Hematopoietic multipotent progenitor cell treated with erythropoietin and hydrocortisone succinate and interleukin-3 and kit ligand, for 17 days (in vitro differentiated cells): ENCODE measurements around the gene HCFC1.
A peak's percentile ranks its signal among the peaks of the same experiment; 100 is the strongest.

ENCODE experiments used
- DNase-seq: peaks from one replicate; pipeline ENCODE4 v3.0.0-alpha.2; 2015; ENCODE audit warnings: low spot score

The HCFC1 gene

DNA sequence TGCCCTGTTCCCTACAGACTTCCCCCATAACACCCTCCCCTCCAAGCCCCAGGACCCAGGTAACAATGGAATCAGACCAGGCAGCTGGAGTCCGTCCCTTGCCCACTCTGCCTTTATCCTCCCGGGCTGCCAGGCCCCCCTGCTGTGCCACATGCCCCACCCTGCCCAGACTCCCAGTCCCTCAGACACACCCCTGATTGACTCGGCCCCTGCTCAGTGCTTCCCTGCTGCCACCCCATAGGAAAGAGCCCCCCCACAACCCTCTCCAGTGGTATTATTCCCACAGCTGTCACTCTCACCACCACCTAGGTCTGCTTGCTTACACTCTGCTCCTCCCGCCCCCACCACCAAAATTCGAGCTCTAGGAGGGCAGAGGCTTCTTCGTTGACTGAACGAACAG is 32.0 kb downstream of the HCFC1 start:
- no peak for DNase-seq

DNA sequence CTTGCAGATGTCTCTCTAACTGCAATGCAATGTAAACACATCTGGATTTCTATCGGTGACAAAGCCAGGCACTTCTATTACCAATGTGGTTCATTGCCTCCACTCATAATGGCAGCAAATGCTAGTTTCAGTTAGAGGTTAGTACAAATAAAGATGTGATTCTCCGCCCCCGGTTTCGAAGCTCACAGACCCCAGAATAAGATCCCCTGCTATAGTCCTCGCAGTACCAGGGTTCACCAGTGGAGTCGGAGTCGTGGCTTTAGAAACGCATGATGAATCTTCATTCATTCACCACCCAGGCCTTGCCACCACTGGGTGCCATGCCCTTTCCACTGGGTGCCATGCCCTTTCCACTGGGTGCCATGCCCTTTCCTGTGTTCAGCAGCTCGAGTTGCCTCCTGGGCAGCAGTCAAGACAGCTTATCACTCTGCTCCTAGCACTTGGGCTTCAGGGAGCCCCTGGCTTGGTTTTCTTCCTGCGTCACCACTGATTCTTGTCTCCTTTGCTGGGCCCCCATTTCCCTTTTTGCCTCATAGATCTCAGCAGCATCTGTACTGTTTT is 33.3 kb downstream of the HCFC1 start:
- DNase-seq: no peak

DNA sequence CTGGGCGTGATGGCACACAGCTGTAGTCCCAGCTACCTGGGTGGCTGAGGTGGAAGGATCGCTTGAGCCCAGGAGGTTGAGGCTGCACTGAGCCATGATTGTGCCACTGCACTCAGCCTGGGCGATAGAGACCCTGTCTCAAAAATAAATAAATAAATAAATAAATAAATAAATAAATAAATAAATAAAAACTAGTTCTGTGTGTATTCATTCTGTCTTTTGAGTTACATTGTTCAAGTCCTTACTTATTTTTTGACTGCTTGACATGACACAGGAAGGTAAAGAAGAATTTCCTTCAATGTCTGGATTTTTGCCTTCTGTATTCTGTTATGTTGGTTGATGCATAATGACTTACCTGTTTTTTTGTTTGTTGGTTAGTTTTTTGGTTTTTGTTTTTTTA is 34.6 kb downstream of the HCFC1 start:
- DNase-seq: no peak

DNA sequence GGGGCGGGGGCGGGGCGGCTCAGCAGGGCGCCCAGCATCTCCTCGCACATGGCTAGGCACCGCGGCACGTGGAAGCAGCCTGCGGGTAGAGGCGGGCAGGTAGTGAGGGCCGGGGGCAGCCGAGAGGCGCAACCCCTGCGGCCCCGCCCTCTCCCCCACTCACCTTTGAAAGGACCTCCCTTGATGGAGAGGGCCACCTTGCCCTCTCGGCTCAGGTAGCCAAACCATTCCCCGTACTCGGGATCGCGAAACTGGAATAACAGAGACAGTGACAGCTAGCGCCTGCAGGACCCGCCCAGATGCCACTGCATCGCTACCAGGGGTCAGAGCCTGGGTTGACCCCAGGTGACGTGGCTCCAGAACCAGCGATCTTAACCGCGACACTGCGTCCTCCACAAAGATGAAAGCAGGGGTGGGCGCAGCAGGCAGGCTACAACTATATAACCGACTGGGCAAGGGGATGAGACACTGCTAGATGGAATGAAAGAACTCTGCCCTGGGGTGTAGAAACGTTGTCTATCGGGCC is 36.2 kb downstream of the HCFC1 start:
- DNase-seq: no peak

DNA sequence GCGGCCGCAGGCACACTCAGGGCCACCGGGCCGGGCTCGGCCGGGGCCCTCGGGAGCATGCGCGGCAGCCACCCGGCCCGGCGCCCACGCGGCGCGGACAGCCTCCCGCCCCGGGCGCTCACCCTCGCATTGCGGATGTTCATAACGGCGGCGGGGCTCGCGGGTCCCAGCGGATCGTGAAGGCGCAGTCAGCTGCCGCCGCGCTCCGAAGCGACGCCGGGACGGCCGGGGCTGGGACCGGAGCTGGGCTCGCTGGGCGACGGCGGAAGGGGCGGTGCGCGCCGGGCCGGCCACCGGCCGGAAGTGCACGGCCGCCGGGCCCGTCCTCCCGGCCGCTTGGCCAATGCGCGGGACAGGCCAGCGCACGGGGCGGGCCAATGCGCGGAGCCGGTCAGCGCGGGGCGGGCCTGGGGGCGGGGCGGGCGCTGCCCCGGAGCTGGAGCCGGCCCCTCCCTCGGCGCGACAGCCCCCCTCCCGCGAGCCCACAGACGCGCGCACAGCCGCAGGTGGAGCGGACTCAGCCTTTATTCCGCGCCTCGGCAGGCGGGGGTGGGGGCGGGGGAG is 36.8 kb downstream of the HCFC1 start, which contains the start of gene NAA10:
NAA10 (minus strand) TSS at position 276 of the 564 bp plus-strand sequence; CDS start at position 143, 133 bp downstream.
- peak; percentile 73 for DNase-seq

DNA sequence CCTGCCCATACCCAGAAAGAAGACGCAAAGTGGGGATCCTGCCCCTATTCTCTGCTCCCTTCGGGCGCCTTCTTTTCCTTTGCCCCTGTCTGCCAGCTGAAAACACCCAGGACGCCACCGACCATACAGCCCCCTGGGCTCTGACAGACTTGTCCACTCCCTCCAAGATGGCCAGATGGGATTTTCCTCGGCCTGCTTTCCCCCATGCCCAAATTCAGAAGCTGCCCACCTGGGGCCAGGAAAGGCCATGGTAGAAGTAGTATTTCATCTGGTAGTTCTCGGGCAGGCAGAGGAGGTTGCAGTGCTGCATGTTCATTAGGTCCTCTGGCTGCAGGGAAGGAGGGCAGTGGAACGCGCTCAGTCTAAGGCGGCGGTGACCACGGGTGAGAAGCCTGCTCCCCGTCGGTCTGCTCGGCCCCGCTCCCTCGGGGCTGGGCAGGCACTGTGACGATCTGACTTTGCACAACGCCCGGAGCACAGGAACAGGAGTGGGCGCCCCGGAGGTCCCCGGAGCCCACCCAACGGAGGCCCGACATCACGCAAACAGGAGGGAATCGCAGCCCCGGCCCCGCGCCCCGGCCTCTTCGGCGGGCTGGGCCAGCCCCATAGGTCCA is 37.4 kb downstream of the HCFC1 start:
- no peak for DNase-seq

DNA sequence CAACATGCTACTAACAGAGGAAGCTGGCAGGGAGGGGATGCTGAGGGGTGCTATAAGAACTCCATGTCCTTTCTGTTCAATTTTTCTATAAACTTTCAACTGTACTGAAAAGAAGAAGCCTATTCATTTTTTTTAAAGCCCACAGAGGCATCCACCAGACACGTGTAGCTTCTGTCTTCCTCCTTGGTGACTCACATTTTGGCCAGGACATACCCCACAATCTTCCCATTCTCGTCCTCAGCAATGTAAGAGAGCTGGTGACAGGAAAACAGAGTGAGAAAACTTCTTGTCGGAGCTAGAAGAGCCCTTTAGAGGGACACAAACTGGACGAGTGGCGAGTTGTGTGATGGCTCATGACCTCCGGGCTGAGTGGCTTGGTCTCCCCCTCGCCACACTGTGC is 37.9 kb downstream of the HCFC1 start:
- DNase-seq: no peak

DNA sequence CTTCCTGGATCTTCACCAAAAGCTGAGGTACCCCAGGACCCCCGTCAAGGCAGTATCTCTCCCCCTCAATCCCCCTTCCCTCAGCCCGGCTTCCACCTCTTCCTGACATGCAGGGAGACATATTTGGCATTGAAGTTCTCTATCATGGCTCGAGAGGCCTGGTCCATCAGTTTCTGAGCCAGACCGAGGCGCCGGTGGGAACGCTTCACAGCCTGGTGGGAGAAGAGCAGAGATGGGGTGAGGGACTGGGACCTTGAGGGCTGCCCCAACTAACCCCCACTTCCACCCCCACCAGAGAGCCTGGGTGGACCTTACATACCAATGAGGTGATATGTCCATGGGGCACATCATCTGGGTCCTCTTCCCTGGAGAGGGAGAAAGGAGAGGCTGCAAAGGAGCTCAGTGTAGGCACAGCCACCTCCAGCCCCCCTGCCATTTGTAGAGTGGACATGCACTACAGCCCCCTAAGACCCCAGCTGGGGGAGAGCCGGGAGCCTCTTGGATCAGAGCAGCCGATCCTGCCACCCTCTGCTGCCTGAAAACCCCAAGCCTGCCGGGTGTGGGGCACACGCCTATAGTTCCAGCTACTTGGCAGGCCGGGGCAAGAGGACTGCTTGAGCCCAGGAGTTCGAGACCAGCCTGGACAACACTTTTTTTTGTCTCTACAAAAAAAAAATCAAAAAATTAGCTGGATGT is 39.2 kb downstream of the HCFC1 start:
- no peak for DNase-seq

DNA sequence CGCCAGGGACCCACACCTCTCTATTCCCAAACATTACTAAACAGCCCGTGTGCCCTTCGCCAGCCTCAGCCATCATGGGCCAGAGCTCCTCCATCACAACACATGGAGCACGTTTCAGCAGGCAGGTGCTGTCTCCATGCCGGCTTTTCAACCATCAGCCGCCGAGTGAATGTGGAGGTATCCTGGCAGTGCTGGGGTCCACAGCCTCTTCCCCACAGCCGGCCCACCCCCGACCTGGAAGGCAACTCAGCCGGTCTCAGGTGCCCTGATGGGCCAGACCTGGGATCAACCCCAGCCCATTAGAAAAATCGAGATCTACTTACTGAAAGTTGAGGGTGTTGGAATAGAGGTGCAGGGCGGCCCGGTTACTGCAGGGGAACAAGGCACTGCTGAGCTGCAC is 39.9 kb downstream of the HCFC1 start:
- no peak for DNase-seq

DNA sequence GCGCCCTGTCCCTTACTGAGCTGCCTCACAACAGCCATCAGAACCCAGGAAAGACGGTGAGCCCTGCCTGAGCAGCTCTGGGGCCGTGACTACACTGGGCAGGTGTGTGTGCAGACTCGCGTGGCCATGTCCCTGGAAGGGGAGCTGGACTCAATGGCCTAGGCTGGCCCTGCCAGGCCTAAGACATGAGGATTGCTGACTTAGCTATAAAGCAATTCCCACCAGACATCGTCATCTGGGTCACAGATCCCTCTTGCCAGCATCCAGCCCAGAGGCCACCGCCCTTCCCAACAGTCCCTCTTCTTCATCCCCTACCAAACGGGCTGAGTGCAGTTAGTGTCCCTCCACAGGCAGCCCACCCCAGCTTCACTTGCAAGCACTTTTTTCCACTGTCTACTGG is 40.5 kb downstream of the HCFC1 start:
- DNase-seq: no peak

DNA sequence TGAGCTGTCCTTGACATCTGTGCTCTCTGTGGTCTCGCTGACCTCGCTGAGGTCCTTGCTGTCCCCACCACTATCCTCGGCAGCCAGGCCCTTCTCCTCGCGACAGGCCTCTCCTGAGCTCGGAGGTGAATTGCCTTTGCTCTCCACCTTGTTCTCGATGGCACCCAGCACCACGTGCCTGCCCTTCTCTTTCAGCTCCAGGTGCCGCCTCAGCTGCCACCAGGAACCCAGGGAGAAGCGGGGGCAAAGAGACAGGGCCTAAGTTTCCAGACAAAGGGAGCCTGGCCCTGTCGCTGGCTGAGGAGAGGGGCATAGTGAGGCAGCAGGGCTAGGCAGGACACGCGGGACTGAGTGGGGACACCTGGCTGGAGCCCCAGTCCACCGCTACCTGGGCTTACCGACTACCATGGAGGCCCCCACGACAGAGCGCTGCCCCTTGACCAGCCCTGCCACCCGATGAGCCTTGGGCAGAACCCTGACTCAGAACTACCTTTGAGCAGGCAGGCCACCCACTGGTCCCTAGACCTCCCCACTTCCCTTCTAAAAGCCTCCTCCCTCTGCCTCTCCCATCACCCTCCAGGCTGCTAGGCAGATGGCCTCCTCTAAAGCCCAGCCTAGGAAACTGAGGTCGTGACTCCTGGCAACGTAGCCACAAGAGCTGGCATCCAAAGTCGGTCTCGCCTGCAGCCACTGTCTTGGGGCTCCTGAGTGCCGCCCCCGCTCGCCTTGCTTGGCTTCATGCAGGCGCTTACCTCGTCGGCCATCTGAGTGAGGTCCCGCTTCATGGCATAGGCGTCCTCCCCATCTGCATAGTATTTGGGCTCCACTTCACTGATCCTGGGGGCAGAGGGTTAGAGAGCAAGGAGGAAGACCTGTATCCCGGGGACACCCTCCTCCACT is 41.4 kb downstream of the HCFC1 start:
- no peak for DNase-seq

DNA sequence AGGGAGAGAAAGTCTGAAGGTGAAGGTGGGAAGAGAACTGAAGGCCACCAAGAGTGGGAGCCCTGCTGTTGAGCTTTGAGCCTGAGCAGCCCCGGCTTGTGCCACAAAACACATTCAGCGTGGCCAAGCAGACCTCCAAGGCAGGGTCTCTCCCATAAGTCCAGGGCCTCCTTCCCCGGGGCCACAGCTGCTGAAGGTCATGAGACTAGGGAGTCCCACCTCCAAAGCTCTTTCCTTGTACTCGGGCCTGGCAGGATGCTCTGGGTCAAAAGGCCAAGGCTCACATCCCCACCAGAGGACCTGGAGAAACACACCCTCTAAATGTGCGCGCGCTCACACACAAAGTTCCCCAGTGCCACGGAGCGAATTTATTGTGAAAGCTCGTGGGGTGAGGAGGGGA is 42.0 kb downstream of the HCFC1 start:
- no peak for DNase-seq

DNA sequence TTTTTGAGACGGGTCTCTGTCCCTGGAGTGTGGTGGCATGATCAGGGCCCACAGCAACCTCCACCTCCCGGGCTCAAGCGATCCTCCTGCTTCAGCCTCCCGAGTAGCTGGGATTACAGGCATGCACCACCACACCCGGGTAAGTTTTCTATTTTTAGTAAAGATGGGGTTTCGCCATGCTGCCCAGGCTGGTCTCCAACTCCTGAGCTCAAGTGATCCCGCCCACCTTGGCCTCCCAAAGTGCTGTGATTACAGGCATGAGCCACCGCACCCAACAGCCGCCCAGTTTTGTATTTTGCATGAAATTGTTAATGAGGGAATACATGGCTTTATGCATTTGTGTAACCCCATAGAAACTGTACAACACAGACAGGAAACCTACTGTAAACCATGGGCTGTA is 42.8 kb downstream of the HCFC1 start:
- DNase-seq: no peak

DNA sequence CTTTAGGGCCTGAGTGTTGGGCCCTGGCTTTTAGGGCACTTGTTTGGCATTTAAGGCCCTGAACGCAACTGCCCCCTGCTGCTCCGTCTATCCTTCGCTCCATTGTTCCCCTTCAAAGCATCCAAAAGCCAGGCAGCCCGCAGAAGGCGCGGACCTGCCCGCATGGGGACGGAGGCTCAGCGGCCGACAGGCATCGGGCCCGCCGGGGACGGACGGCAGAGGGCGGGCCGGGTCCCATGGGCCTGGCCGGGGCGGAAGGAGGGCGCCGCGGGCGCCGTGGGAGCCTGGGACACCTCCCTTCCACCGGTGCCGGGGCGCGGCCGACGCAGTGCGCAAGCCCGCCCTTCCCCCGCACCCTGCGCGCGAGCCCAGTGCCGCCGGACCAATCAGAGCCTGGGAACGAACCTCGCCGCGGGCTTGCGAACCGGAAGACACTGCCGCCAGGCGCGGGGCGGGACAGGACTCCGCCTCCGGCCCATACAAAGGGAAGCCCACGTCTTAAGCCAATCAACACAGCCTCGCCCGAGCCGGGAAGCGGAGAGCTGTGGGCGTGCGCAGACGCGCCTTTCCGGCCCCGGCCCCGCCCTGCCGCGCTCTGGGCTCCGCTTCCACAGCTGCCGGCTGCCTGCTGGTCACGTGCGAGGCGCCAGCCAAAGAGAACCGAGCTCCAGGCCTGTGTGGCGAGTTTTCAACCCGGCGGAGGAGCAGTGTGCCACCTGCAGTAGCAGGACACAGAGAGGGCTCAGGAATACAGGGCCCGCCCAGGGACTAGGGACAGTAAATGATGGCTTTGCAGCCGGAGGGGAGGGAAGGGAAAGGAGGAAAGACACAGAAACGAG is 43.5 kb downstream of the HCFC1 start:
- peak; percentile 95 for DNase-seq

DNA sequence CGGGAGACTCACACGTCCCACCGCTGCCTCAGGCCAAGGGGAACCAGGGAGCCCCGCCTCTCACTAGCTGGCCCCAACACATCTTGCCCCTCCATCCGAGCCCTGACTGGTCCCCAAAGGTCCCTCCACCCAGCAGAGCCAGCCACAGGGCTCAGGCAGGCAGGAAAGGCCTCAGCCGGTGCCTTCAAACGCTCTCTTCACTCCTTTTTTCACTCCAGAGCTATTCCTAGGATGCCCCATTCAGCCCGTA is 44.0 kb downstream of the HCFC1 start:
- DNase-seq: no peak

DNA sequence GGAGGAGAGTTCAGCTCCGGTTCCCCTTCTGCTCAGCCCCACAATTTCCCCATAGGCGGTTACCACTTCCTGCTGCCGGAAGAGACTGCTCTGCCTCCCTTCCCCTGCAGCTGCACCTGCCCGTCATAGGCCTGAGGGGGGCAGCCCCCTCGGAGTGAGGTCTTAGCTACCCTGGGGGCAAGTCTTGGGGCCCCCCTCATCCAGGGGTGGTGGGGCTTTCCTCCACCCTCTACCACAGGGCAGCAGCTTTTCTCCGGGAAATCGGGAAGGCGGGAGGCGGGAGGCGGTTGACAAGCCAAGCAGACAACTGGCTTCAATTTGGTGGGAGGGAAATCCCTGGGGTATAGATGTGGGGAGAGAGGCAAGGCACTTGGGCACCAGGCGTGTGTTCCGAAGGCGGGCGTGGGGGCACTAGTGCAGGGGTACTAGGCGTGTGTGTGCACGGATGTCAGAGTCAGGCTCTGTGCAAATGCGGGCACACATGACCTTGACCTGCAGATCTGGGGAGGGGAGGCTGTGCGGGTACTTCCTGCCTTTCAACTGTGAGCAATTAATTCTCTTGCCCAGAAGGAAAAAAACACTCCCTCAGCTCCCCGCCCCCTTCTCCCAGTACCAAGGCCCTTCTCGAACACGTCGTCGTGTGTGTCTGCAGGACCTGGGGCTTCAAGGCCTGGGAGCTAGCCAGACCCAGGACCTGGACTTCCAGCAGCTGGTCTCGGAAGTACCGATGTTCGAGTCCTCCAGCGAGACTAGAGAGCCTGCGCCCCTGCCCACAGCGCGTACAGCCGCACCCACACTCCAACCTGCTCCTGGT is 44.6 kb downstream of the HCFC1 start:
- DNase-seq: no peak

DNA sequence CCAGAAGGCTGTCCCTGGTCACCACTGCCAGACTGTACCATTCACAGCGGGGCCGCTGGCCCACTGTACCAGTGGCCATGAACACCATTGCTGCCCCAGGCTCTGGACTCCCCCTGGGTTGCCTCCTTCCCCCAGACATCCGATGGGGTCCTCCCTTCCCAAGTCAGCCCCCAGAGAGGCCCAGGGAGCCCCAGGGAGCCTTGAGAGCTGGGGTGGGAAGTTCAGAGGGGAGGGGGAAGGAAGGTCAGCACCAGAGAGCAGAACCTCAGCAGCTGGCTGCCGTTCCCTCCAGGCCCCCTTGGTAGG is 45.1 kb downstream of the HCFC1 start:
- DNase-seq: no peak

DNA sequence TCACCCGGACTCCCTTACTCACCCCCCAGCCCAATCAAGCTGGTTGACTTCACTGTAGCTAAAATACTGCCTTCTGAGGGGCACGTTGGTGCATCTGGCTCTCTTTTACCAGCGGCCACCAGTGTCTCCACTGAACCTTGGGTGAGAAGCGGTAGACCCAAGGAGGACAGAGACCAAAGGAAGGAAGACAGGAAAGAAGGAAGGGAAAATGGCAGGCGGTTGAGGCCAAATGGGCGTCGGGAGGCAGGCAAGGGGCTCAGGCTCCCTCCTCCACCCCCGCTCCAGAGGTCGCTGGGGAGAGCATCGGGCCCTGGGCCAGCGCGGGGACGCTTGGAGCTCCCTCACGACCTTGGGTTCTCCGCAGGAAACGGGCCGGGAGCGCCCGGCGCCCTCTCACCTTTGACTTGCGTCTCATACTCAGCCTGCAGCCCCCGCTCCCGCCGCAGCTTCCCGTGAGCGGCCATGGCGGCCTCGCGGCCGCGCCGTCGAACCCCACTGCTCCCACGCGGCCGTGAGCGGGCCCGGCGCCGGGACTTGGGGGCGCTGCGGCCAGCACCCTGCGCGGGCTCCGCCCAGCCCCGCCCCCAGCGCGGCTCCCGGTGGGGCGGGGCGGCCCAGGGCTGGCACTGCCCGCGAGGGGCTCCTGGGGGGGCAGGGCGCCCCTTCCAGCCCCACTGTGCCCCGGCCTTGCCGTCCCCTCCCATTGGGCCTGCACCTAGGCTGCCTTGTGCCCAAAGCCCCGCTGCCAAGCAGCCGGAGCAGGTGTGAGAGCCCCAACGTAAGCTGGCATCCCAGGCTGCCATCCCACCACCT is 45.7 kb downstream of the HCFC1 start, which contains the start of gene ARHGAP4:
ARHGAP4 (minus strand) TSS at position 526 of the 813 bp plus-strand sequence; CDS start at position 464, 62 bp downstream.
- DNase-seq: peak; percentile 23

DNA sequence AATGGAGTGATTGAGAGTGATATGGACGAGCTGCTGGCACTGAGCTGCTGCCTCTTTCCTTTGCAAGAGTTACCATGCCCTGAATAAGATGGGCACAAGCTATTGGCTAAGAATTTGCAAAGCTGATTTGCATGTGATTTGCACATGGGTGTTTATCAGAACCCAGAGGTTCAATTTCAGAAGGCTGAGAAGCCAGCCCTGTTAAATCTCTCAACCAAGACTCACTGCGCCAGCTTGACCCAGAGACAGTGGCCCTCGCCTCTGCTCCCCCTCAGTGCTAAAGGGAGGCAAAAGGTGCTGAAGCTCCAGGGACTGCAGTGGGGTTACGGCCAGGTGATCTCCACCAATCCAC is 46.3 kb downstream of the HCFC1 start:
- no peak for DNase-seq
